Measurements from ENCODE around the gene FRY.
A peak's percentile ranks its signal among the peaks of the same experiment; 100 is the strongest.

The FRY gene

DNA sequence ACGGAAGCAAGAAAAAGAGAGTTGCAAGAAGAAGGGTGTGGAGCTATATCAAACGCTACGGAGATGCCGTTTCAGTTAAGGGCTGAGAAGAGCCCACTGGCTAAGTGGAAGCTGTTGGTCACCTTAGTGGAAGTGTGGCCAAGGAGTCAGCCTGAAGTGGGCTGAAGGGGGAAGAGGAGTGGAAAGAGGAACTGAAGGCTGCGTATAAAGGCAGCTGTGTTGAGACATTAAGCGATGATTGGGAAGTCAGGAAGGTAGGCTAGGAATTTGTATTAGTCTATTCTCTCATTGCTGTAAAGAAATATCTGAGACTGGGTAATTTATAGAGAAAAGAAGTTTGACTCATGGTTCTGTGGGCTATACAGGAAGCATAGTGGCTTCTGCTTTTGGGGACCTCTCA lies 14.1 kb upstream of the FRY start:
- no peak for DNase-seq

DNA sequence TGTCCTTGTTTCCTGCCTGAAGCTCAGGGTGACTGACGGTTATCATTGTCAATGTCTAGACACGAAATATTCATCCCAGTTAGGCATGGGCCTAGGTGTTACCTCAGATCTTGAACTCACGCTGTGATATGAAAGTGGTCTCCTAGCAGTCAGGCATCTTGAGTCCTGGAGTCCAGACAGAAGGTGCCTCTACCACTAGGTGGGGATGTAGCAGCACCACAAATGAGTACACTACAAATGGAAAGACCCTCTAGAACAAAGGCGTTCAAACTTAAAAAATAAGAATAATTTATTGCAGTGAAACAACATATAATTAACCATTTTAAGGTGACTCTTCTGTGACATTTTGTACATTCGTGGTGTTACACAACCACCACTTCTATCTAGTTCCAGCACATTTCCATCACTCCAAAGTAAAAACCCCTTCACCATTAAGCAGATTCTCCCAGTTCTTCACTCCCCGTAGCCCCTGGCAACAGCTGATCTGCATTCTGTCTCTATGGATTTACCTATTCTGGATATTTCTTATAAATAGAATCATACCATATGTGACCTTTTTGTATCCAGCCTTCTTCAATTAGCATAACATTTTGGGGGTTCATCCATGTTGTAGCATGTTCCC lies 11.9 kb upstream of the FRY start:
- peak; percentile 65 for DNase-seq

DNA sequence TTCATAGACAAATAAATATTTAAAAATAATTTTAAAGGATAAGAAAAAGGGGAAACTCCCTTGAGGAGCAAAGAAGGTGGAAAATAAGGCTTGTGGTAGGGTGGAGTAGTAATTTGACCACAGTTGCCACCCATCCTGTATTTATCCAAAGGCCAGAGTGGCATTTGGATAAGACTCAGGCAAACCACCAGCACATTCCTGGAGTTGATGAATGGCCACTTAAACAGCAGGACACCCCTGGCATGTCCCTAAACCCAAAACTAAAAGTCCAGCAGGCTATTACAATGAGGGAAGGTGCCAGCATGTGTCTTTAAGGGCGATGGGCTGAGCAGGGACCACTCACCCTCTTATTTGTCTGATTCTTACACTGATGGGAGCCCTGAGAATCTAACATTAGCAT lies 9.8 kb upstream of the FRY start:
- no peak for DNase-seq

DNA sequence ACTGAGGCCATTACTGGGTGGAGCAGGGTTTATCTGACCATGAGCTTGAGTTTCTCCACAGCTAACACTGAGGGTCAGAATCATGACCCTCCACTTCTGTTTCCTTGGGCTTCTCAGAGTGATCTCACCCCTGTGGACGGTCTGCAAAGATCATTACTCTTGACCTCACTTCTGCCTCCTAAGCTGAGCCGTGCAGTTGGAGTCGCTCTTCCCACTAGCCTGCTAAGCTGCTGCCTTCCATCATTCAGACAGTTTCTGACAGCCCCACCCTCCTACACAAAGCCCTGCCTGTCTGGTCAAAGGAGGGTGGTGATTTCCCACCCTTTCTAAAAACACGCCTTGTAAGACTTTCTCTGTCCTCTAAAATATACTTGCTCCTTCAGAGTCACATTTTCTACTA lies 9.3 kb upstream of the FRY start:
- DNase-seq: peak; percentile 40

DNA sequence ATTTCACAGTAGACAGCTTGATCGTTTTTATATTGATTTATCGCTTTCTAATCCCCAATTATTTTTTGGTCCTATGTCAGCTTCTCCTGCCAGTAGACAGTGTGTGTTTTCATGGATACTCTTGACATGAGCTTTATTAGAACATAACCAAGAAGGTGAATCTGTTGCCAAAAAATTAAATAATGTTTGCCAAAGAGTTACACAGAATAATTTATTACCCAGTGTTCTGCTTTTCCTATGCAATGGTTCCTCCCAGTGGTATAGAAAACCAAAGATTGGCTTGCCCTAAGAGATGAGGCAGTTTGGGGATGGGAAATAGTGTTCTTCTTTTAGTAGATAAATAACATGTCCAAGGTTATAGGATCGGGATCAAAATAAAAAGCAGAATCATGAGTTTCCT lies 8.5 kb upstream of the FRY start:
- no peak for DNase-seq

DNA sequence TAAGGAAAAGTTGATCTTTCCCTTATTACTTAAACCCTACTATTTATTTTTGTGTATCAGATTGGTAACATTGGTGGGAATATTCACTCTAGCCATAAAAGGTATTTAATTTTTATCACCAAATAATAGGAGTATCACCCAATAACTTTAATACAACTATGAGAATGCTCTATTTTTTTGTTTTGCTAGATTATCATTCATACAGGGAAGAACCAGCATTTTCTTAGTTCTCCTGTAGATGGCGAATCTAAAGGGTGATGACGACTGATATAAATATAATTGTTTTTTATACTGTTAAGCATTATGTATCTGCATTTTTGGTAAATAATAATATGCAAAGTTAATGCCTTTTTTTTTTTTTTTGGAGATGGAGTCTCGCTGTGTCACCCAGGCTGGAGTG lies 7.9 kb upstream of the FRY start:
- no peak for DNase-seq

DNA sequence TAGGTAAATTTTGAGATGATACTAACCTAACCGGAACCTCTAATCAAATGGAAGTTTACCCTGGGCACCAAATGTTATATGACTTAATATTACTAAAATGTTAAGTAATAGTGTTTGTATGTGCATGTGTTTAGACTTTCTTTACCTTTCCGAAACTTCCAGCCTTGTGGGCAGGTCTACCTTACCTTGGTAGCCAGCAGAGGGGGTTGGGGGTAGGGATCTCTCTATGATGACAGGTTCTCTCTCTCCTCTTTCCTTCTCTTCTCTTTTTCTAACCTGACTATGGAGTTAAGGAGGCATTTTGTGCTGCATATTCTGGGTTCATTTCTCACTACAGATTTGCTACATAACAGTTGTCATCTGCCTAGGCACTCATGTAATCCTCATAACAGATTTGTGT lies 6.8 kb upstream of the FRY start:
- DNase-seq: no peak

DNA sequence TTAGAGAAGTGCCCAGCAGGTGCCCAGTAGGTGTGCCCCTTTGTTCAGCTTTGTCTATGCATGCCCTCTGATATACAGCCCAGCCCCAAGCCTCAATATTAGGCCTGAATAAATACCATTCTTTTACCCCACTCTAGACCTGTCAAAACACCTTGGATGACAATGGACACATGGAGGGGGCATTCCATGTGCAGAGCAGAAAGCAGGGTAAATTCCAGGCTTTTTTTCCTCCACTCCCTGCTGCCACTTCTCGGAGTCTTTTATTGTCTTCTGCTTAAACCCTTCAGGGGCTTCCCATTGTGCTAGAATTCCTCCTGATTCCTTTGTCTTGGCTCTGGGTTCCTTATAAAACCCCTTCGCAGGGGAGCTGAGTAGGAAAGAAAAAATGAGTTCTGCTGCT lies 5.8 kb upstream of the FRY start:
- no peak for DNase-seq

DNA sequence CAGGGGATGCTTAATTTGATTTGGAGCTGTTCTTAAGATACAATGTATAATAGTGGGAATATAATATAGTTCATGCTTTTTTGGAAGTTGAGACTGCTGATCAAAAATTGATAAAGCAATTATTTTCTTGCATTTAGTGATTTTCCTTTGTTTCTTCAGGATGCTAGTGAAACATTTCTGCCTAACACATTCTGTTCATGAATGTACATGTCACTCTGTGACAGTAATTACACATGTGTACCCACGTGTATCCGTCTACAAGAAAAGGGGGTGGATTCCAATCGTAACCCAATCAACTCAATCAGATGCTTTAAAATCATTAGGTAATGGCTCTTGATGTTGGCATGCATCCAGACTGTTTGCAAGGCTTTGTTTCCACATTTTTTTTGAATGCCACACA lies 5.0 kb upstream of the FRY start:
- DNase-seq: no peak

DNA sequence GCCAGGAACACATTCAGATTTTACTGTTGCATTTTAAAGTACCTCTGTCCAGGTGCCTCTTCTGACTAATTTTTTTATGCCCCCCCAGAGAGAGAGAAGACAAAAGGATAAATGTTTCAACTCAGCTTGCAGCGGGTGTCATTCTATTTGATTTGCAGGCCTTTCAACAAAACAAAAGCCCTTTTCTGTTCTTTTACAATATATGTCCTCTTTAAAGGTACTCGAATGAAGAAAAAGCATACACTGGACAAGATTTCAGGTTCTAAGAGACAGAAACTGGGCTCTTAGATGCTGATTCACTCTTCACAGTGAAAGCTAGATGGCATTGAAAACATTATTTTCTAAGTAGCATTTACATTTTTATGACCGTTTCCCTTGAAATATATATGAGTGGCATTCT lies 2.9 kb upstream of the FRY start:
- DNase-seq: no peak

DNA sequence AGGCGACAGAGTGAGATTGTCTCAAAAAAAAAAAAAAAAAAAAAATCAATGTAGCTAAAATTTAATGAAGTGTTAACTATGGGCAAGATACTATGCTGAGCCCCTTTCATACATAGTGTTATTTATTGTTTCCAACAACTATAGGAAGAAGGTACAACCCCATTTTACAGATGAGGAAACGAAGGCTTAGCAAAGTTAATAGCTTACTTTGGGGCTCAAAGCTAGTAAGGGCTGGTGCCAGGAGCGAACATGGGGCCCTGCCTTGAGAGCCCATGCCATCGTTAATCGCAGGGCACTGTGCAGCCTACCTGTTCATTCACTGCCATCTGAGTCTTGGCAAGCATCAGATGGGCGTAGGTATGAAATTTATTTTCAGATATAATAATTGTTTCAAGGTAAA lies 1.9 kb upstream of the FRY start:
- DNase-seq: no peak

DNA sequence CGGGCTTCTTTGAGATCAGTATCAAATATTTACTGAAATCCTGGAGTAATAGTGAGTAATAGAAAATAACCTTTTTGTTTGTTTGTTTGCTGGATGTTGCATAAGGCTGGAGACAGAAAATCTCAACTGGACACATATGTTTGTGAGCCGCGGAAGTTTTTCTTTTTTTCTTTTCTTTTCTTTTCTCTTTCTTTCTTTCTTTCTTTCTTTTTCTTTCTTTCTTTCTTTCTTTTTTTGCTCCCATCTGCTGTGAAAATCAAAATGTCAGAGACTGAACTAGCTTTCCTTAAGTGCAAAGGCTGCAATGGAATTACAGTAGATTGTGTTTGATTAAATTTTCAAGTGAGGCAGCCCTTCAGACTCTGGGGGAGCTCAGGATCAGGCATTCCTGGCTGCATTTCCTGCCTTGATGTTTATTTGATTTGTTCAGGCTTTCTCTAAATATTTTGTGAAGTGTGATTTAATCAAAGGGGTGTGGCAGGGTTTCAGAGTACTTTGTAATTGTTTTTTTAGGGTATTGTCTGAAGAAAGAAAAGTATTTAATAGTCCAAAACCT lies 319 bp downstream of the FRY start:
- DNase-seq: no peak

DNA sequence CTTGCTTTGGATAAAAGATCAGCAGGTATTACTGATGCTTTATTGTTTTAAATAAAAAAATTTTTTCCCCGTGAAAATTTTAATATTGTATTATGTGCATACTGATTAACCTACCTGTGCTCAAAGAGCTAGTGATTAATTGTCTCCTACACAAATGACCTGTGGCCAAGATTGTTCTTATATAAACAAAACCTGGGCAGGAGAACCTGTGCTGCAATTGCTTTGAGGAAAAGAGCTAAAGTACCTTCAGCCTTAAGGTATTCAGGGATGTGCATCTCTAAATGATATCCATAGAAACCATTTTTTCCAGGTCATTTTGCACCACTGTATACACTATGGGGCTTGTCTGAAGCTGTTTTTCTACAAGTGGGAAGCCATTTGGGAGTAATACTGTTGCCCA lies 1.2 kb downstream of the FRY start:
- DNase-seq: no peak

DNA sequence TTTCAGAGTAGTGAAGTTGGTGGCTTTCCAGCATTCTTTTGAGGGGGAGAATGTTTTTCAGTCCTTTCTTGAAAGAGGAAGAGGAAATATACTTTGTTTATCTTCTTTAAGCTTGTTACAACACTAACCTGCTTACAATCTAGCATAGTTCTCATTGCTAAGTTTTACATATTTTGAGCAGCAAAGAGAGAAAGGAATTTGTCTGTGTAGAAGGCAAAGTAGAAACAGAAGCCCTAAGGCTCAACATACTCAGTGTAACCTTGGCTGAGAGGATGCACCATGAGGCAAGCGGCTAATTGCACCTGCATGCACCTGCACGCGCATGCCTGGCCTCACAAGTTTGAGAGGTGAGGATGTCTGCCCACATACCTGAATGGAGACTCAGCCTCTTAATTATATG lies 2.2 kb downstream of the FRY start:
- DNase-seq: no peak

DNA sequence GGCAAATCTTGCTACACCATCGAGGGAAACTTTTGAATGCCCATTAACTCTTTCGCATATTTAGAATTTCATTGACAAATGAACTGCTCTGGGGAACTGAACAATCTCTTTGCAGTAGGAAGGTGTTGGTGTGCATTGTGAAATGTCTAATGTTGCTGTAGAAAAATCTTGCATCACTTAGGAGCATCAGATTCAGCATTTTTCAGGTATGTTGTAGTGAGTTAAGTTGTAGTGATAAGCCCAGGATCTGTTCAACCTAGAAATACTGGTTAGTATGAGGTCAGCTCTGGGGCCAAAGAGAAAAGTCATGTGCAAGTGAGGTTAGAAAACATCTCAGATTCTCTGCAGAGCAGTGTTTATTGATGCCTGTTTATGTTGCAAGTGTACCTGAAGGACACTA lies 4.1 kb downstream of the FRY start:
- DNase-seq: no peak

DNA sequence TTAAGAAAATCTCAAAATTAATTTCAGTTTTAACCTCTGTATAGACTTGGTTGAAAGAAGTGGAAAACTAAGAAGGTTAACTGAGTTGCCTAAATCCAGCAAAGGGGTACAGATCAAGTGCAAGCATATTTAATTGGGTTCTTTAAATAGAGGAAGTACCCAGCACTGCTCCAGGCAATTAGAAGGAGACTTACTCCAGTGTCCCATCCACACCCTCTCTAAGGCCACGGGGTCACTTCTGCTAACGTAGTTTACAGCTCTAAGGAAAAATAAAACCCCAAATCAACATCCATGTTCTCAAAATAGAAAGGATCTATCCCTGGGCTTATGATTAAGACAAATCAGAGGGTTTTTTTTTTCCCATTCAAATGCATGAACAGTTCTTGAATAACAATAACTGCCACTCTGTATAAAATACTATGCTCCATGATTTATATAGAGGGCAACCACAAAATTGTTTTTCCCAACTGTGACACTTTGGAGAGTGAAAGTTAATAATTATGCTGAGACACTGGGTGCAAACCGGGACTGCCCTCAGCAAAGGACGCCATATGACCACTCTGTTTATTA lies 4.6 kb downstream of the FRY start:
- no peak for DNase-seq

DNA sequence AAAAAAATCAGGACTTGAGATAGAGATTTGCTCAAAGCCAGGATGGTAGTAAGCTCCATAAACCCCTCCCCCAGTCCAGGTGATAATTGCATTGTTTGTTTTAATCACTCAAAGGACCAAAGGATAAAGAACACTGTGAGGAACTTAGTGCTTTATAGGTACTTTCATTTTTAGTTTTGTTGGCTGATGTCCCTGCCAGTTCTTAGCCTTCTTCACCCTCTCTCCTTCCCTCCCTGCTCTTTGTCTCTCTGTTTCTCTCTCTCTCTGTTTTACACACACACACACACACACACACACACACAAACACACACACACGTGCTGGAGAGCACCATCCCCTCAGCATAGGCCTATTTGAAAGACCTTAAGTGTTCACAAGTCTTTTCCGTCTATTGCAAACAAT lies 5.2 kb downstream of the FRY start:
- DNase-seq: no peak

DNA sequence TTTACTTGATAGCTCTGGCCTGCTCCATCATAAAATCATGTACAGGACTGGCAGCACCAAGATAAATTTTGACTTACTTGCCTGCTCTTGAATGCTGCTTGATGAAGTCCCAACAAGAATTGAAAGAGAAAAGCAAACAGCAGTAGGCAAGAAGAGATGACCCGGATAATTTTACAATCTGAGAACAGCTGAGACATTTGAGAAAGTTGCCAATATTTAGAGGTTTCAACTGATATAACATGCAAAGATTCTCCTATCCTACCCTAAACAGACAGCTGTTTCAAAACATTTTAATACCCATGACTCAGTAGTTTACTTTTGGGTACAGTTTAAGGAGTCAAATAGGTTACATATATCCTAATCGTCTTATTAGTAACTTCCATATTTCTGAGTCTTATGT lies 5.9 kb downstream of the FRY start:
- DNase-seq: no peak

DNA sequence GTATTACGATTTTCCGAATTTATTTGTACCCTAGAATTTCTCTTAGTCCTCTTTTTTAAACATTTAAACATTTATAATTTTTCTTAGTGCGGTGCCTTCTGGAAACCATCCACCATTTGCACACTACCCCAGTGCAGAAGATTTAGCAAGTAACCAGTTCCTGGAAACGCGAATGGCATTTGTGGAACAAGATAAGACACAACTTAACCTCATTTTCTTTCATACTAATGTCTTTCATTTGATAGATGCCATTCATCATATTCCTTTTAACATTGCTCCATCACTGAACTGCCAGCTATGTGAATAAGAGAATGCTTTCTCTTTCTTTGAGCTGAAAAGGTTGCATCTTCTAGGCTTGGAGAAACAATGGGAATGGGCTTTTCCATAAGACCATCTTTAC lies 6.8 kb downstream of the FRY start:
- DNase-seq: no peak

DNA sequence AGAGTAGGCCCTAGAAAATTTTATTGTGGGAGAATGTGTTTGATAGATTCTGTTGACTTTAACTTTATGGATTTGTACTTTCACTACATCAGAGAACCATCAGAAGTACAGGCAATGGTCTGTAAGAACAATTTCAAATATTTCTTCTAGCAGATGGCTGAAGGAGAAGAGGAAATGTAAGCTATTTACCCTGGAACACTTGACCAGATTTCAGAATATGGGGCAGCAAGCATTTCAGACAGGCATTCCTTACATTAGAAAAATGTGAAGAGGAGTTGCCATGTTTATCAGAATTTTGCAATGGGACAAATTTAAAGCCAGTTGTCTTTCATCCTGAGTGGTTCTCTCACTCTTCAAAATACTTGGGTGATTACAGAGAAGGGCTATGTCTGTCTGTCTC lies 7.5 kb downstream of the FRY start:
- DNase-seq: no peak

DNA sequence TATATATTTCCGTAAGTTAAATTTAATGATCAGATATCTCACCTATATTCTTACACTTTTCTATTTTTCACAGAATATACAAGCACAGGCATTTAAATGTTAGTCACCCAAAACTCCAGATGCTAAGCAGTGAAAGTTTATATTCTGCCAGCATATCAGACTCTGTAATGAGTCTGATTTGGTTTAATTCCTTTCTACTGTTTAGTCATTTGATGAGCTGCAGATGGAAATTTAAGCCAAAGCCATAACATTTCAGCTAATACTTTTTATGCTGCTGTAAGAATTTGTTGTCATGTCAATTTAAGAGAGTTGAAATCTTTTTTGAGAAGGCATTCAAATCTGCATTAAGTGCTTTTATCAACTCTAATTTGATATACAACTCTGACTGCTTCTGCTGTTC lies 8.0 kb downstream of the FRY start:
- DNase-seq: no peak

DNA sequence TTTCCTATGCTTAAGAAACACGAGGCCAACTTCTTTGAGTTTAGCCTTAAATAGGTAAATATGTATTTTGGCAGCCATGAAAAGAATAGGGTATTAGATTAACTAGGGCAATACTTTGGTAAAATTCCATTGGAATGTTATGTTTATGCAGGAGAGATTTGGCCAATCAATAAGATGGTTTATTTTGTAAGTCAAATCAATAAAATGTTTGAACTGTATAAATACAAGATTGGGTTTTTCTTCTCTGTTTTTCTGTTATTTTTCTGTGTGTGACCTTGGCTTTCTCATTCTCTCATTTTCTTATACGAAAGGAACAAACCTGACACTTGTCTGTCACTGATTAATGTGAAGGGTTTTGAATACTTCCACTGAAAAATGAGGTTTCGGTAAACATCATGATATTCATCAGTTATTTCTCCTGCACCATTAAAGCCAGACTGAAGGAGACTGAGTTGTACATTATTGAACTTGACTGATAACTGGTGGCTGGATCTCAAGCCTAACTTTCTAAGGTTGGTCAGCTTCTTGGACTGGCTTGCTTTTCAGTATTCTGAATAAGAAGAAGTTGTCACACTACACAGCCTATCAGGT lies 8.6 kb downstream of the FRY start:
- DNase-seq: no peak

DNA sequence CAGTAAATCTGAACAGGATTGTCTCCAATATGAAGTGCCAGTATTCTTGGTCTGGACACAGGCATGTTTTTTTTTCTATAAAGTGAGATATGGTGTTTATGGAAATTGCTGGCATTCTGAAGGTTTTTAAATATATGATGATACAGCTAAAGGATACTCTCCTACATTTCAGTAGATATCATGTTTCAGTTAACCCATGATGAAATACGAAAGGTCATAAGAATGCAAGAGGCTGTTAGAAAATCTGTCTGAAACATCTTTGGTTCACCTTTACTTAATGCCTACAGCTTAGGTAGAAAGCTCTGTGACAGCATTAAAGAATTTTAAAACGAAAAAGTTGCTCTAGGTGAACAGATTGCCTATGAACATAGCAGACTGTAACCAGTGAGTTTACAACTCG lies 9.1 kb downstream of the FRY start:
- no peak for DNase-seq

DNA sequence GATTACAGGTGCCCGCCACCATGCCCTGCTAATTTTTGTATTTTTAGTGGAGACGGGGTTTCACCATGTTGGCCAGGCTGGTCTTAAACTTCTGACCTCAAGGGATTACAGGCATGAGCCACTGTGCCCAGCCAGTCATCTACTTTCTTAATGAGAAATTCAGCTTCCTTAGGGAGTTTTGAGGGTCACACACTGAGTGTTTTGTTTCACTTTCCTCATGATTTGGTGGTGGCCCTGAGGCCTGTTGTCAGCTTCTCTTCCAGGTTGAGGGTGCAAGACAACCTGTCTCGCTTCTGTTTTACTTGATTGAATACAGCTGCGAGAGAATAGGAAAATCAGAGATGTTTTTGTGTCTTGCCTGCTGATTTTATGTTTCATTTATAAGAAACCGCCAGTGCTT lies 9.9 kb downstream of the FRY start:
- no peak for DNase-seq

DNA sequence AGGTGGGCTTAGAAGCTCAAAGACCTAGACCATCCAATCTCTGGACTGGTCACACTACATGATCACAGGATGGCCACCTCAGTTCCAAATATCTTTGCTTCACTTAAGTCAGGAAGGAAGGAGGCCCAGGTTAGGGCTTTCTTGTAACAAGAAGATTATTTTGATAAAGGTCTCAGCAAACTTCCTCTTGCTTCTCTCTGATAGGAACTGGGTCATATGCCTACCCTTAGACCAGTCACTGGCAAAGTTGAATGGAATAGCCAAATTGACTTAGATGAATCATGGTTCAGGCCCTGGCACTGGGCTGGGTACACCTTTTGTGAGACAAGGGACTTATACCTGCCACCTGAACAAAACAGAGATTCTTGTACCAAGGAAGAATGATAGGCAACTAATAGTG lies 11.0 kb downstream of the FRY start:
- no peak for DNase-seq

Measured in right hindlimb (tissue), 1 donor.